Measurements from ENCODE around the gene BRD3. TPM values are rescaled to one million over a fixed set of nuclear protein-coding genes. Genes with fewer than 3 reads are reported as not detected.
A peak's percentile ranks its signal among the peaks of the same experiment; 100 is the strongest.

BRD3 gene
- total RNA-seq, 1 experiment from 2014 or later = 7.3 TPM

GRCh38 chr9:134057307-134057657, 10.5 kb downstream of the BRD3 start:
- in situ Hi-C loops (cut with HindIII; ENCODE audit: low sequenced_read_pairs) = no loop called here
- DNase-seq (ENCODE audit: low spot score) = no peak

- in situ Hi-C loops (cut with HindIII; ENCODE audit: low sequenced_read_pairs) = no loop called here
- DNase-seq (ENCODE audit: low spot score) = no peak
These were observed 11.1 kb downstream of the BRD3 start for GRCh38 chr9:134056483-134057306.

GRCh38 chr9:134055981-134056461, 11.8 kb downstream of the BRD3 start:
- in situ Hi-C loops (cut with HindIII; ENCODE audit: low sequenced_read_pairs) = no loop called here
- DNase-seq (ENCODE audit: low spot score) = peak; percentile 93

GRCh38 chr9:134054891-134055811, 12.7 kb downstream of the BRD3 start:
- in situ Hi-C loops (cut with HindIII; ENCODE audit: low sequenced_read_pairs) = no loop called here
- no peak for DNase-seq (ENCODE audit: low spot score)

- no peak for DNase-seq (ENCODE audit: low spot score)
- in situ Hi-C loops (cut with HindIII; ENCODE audit: low sequenced_read_pairs) = no loop called here
These were observed 13.7 kb downstream of the BRD3 start for GRCh38 chr9:134053941-134054761.

- in situ Hi-C loops (cut with HindIII; ENCODE audit: low sequenced_read_pairs) = no loop called here
These were observed 14.4 kb downstream of the BRD3 start for GRCh38 chr9:134053401-134053871.

GRCh38 chr9:134052941-134053340, 14.9 kb downstream of the BRD3 start:
- DNase-seq (ENCODE audit: low spot score) = no peak
- in situ Hi-C loops (cut with HindIII; ENCODE audit: low sequenced_read_pairs) = no loop called here

More at GRCh38 chr9:134053401-134053871, 14.4 kb downstream of the BRD3 start:
- DNase-seq (ENCODE audit: low spot score) = no peak

- DNase-seq (ENCODE audit: low spot score) = no peak
- in situ Hi-C loops (cut with HindIII; ENCODE audit: low sequenced_read_pairs) = no loop called here
These were observed 15.3 kb downstream of the BRD3 start for GRCh38 chr9:134052491-134052890.

GRCh38 chr9:134051319-134051718, 16.5 kb downstream of the BRD3 start:
- DNase-seq (ENCODE audit: low spot score) = no peak
- in situ Hi-C loops (cut with HindIII; ENCODE audit: low sequenced_read_pairs) = no loop called here

GRCh38 chr9:134050726-134051125, 17.1 kb downstream of the BRD3 start:
- in situ Hi-C loops (cut with HindIII; ENCODE audit: low sequenced_read_pairs) = no loop called here
- DNase-seq (ENCODE audit: low spot score) = no peak

GRCh38 chr9:134049772-134050588, 17.8 kb downstream of the BRD3 start:
- in situ Hi-C loops (cut with HindIII; ENCODE audit: low sequenced_read_pairs) = no loop called here
- DNase-seq (ENCODE audit: low spot score) = no peak

GRCh38 chr9:134049236-134049635, 18.6 kb downstream of the BRD3 start:
- DNase-seq (ENCODE audit: low spot score) = peak; percentile 21
- in situ Hi-C loops (cut with HindIII; ENCODE audit: low sequenced_read_pairs) = no loop called here

GRCh38 chr9:134048582-134048968, 19.3 kb downstream of the BRD3 start:
- in situ Hi-C loops (cut with HindIII; ENCODE audit: low sequenced_read_pairs) = no loop called here
- DNase-seq (ENCODE audit: low spot score) = no peak

- no peak for DNase-seq (ENCODE audit: low spot score)
- in situ Hi-C loops (cut with HindIII; ENCODE audit: low sequenced_read_pairs) = no loop called here
These were observed 19.8 kb downstream of the BRD3 start for GRCh38 chr9:134047868-134048581.

- in situ Hi-C loops (cut with HindIII; ENCODE audit: low sequenced_read_pairs) = no loop called here
- peak; percentile 45 for DNase-seq (ENCODE audit: low spot score)
These were observed 20.7 kb downstream of the BRD3 start for GRCh38 chr9:134046894-134047681.

- in situ Hi-C loops (cut with HindIII; ENCODE audit: low sequenced_read_pairs) = no loop called here
- no peak for DNase-seq (ENCODE audit: low spot score)
These were observed 21.8 kb downstream of the BRD3 start for GRCh38 chr9:134045841-134046544.

Data from G401 (cell line).